ENCODE measurements around the gene ARVCF. TPM values are rescaled to one million over a fixed set of nuclear protein-coding genes. Genes with fewer than 3 reads are reported as not detected.

ARVCF gene
- total RNA-seq, 1 donor from 2014 or later = 1.7 TPM

GRCh38 chr22:20031732-20032406, 15.2 kb upstream of the ARVCF start:
- intact Hi-C loops (cut with micrococcal nuclease) = no loop called here

DNA sequence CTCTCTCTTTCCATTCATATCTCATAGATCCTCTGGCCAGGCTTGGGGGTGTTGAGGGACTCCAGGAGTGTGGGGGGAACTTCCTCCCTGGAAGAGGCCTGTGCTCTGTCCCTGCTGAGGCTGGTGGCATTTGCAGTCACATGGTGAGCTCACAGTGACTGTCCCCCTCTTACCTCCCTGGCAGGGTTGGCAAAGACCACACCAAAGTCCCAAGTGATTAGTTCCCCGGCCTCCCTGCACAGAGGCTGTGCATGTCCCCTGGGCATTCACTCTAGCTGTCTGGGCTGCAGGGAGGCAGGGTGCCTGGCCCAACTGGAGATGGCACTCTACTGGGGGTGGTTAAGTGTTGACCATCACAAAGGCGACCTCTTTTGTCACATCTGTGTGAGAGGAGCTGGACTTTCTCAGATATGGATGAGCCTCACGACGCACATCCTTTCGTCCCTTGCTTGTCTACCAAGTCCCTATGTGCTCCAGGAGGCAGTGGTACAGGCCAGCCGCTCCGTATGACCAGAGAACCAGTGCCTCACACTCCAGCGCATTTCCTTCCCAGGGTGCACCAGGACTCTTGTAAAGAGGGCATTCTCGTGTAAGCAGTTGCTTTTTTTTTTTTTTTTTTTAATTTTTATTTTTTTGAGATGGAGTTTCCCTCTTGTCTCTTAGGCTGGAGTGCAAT, 13.1 kb upstream of the ARVCF start:
- intact Hi-C loops (cut with micrococcal nuclease) = no loop called here

- intact Hi-C loops (cut with micrococcal nuclease) = loop anchor here (1.0 kb wide), 1 partner anchor 59 kb away; no protein-coding TSS in a partner anchor
Observed at GRCh38 chr22:20028855-20029549, 12.4 kb upstream of the ARVCF start.

- intact Hi-C loops (cut with micrococcal nuclease) = loop anchor here (1.0 kb wide), 1 partner anchor 58 kb away; no protein-coding TSS in a partner anchor
Observed at GRCh38 chr22:20027966-20028854, 11.6 kb upstream of the ARVCF start.

DNA sequence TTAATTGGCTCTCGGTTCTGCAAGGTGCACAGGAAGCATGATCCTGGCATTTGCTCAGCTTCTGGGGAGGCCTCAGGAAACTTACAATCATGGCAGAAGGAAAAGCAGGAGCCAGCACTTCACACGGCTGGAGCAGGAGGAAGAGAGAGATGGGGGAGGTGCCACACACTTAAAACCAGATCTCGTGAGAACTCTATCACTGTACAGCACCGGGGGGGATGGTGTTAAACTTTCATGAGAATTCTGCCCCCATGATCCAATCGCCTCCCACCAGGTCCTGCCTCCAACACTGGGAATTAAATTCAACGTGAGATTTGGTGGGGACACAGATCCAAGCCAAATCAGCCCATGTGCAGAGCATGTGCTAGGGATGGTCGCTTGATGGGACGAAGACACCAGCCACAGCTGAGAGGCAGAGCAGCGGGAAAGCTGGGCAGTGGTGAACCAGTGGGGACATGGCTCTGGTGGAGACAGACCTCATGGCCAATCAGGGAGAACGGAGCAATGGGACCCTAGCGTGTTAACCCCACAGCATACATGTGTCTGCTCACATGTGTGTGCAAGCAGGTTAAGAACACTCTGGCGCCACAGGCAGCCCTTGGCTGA, 10.5 kb upstream of the ARVCF start:
- intact Hi-C loops (cut with micrococcal nuclease) = no loop called here

DNA sequence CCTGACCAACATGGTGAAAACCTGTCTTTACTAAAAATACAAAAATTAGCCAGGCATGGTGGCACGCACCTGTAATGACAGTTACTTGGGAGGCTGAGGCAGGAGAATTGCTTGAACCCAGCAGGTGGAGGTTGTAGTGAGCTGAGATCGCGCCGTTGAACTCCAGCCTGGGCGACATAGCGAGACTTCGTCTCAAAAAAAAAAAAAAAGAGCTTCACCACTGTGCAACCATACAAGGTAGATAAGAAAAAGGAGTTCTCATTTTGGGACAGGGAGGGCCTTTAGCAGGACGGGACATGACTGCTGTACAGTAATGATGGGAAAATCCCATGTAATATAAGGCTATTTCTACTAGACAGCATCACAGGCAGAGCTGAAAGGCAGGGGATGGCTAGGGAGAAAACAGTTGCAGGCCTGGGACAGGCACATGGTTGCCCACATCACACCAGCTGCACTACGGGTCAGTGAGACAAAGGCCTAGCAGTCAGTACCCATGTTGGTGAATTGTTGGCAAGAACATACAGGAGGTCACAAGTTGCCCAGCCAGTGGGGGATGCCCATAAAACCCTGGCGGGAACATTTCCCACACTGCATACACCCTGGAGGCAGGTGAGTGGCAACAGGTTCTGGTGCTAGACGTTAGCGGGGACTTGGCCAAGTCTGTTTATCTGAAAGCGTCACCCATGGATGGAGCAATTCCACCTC, 9.7 kb upstream of the ARVCF start:
- intact Hi-C loops (cut with micrococcal nuclease) = no loop called here

DNA sequence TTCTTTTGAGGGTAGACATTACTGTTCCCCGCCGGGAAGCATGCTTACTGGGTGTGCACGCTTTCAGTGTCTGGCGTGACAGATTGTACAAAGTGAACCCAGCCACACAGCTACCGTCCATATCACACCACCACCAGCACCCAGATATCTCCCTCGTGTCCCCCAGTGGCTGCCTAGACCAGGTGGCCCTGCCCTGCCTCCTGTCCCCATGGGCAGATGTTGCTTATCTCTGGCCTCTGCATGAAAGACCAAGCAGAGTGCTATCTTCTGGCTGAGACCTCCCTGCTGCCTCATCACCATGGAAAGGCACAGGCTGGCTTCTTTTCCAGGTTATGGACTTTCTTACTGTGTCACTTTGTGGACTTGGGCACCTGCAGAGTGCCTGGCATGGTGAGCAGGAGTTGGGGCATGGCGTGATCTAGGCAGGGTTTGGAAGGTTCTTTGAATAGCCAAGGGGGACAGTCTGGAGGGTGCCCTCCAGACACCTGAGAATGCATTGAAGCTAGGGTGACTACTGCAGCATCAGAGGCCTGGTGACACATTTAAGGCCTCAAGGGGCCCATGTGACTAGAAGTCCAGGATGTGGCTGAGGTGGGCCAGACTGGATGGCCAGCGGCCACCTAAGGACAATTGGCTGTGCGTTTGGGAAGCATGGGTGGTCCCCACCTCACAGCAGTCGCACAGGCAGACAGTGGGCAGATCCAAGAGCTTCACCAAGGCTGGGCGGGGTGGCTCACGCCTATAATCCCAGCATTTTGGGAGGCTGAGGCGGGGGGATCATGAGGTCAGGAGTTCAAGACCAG, 9.0 kb upstream of the ARVCF start:
- intact Hi-C loops (cut with micrococcal nuclease) = no loop called here

- intact Hi-C loops (cut with micrococcal nuclease) = no loop called here
Observed at GRCh38 chr22:20024650-20025397, 8.2 kb upstream of the ARVCF start.

GRCh38 chr22:20024225-20024624, 7.6 kb upstream of the ARVCF start:
- intact Hi-C loops (cut with micrococcal nuclease) = no loop called here

DNA sequence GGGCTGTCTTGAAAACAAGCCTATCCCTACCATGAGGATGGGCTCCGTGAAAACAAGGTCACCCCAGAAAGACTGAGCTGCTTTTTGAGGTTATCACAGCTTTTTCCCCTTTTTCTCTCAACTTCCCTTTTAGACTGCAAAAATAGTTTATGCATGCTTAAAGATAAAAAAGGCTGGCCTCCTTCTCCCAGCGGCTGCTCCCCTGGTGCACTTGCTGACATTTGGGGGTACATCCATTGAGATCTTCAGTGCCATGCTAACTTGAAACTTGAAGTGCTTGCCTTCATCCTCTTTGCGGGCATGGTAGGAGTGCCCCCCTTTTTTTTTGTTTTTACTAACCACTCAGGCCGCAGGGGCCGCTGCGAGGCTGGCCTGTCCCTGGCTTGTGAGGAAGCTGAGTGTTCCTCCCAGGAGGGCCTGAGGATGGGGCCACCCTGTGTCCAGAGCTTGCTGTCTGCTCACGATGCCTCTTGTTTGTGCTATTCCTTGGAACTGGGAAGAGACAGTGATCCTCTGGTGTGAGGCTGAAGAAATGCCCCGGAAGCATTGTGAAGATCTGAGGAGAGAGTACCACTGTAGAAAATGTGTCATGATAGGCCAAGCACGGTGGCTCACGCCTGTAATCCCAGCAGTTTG, 6.5 kb upstream of the ARVCF start:
- intact Hi-C loops (cut with micrococcal nuclease) = no loop called here

DNA sequence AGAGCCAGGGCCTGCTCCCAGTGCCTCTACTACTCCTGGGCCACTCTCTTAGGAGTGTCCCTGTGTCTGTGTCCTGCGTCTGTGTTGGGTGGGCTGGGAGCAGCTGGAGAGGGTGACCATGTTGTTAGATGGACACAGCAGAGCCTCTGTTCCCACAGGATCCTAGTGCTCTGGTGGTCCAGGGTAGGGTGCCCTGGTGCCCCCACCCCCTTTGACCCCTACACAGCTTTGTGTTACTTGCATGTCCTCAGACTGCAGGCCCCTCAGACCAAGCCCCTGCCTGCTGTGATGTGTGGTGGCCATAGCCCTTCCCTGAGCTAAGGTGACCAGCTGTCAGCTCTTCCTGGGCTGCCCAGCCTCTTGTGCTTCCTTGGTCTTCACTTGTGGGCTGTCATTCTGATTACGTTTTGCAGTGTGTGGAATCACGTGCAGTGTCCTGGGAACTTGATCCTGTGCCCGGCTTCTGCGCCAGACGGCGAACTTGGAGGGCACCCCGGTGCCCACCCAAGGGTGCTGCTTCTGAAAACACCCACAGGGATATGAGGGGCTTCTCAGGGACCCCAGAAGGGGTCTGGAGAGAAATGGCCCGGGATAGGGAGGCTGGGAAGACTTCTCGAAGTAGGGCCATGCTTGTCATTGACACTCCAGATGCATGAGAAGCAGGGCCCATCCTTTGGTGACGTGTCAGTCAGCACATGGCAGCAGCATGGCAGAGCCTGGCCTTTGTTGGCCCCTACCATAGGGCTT, 5.8 kb upstream of the ARVCF start:
- intact Hi-C loops (cut with micrococcal nuclease) = no loop called here

DNA sequence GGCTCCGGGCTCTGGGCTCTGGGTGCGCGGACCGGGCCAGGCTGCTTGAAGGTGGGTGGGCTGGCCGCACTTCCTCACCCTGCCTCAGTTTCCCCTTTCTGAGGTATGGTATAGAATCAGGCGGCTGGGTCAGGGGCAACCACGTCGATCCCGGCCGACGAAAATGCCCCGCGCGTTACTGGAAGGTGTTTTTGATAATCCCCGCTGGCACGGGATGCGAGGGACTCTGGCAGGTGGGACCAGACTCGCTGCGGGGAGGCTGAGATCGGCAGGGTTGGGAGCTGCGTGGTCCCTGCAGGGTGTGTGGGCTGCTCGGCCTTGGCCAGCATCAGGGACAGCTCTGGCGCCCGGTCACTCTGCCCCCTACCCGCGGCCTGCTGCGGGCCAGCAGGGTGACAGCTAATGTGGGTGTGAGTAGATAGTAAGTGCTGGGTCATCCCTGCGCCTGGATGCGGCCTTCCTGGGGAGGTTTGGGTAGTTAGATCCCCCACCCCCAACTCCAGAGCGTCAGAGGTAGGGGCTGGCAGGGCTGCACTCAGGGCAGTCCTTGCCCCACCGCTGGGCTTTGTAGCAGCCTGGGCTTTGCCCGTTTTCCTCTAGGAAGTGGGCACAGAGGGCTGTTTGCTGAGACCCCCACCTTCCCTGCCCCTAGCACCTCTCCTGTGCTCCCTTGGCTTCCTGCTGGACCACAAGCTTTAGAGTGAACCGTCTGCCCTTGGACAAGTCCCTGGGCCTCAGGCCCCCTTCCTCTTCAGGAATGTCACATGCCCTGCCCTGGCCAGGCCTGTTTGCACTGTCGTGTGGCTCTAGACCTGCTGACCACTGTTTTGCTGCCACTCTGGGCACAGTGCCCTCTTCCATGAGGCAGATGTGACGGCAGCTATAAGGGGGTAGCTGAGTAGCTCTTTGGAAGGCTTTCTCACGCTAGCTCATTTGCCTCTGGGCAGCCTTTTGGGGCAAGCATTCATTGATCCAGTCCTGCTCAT, 4.9 kb upstream of the ARVCF start:
- intact Hi-C loops (cut with micrococcal nuclease) = loop anchor here (1.0 to 2.0 kb wide), 5 partner anchors 35 to 167 kb away; partner anchors contain the start of genes DGCR8, GNB1L, RTL10 and TRMT2A

DNA sequence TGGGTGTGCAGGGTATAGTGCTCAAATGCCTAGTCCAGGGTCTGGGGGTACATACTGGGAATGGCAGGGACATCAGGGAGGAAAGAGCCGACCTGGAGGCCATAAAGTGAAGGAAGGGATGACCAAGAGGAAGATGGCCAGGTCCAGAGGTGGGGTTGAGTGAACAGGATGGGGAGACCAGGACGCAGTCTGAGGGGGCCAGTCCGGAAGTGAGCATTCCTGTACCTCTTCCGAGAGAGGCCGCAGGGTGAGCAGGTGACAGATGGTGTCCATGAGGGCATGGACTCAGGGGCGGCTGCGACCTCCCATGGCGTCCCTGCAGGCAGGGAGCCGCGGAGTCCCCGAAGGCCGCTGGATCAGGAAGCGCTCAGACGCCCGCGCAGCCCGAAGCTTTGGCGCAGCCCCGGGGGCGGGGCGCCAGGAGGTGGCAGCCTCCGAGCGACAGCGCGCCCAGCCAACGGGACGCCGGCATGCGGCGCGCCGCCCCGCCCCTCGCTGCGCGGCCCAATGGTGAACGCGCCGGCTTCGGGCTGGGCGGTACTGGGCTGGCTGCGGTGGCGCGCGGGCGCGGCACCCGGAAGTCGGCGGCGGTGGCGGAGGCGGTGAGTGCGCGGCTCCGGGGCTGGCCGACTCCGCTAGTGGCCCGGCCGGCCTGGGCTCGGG, 4.0 kb upstream of the ARVCF start, which contains the start of gene TANGO2:
TSS of gene TANGO2 (plus strand) at position 578 of the 663 bp plus-strand sequence. CDS start 15,689 bp downstream, outside the sequence.
- intact Hi-C loops (cut with micrococcal nuclease) = loop anchor here (1.0 to 2.0 kb wide), 5 partner anchors 34 to 166 kb away; partner anchors contain the start of genes DGCR8, GNB1L, RTL10 and TRMT2A

DNA sequence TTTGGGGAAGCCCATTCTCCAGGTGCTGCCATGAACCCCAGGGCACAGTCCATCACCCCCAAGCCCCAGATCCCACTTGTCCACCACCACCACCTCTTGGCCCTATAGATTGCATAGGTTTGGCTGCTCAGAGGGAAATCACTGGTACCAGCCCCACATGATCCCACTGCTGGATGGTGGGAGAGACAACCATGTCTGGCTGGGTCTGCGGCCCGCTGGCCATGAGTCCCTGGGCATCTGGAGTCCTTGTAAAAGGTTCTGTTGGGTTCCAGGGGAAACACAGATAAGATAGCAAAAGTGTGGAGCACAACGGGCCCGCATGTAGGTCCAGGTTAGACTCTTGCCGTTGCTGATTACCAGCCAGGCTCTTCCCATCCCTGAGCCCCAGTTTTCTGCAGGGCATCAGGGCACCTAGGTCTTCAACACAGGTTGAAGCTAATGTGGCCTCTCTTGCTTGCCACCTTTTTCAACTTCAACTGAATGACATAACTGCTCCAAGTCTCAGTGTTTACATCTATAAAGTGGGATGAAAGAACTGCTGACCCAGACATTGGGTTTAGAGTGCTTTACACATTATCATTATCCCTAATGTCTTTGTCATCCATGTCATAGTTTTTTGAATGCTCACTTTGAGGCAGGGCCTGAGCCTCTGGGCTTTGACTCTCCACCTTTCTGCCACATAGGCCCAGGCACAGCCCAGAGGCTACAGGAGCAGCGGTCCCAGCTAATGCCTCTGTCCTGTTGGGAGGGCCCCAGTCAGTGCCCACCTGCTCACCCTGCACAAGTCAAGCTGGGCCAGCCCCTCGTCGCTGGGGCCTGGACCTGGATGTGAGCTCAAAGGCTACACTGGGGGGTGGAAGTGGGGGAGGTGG, 3.3 kb upstream of the ARVCF start:
- intact Hi-C loops (cut with micrococcal nuclease) = loop anchor here (2.0 kb wide), 2 partner anchors 33 to 49 kb away; no protein-coding TSS in a partner anchor

Data from T-helper 1 cell treated with Interleukin-12 subunit alpha and Interleukin-12 subunit beta and Interleukin-4 antibody, amounts not matched to agents 30 ng/mL and 1 ng/mL, for 36 hours (primary cell).